Measurements from ENCODE around the gene PCDH10.

Gene PCDH10, protein sequence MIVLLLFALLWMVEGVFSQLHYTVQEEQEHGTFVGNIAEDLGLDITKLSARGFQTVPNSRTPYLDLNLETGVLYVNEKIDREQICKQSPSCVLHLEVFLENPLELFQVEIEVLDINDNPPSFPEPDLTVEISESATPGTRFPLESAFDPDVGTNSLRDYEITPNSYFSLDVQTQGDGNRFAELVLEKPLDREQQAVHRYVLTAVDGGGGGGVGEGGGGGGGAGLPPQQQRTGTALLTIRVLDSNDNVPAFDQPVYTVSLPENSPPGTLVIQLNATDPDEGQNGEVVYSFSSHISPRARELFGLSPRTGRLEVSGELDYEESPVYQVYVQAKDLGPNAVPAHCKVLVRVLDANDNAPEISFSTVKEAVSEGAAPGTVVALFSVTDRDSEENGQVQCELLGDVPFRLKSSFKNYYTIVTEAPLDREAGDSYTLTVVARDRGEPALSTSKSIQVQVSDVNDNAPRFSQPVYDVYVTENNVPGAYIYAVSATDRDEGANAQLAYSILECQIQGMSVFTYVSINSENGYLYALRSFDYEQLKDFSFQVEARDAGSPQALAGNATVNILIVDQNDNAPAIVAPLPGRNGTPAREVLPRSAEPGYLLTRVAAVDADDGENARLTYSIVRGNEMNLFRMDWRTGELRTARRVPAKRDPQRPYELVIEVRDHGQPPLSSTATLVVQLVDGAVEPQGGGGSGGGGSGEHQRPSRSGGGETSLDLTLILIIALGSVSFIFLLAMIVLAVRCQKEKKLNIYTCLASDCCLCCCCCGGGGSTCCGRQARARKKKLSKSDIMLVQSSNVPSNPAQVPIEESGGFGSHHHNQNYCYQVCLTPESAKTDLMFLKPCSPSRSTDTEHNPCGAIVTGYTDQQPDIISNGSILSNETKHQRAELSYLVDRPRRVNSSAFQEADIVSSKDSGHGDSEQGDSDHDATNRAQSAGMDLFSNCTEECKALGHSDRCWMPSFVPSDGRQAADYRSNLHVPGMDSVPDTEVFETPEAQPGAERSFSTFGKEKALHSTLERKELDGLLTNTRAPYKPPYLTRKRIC

DNA sequence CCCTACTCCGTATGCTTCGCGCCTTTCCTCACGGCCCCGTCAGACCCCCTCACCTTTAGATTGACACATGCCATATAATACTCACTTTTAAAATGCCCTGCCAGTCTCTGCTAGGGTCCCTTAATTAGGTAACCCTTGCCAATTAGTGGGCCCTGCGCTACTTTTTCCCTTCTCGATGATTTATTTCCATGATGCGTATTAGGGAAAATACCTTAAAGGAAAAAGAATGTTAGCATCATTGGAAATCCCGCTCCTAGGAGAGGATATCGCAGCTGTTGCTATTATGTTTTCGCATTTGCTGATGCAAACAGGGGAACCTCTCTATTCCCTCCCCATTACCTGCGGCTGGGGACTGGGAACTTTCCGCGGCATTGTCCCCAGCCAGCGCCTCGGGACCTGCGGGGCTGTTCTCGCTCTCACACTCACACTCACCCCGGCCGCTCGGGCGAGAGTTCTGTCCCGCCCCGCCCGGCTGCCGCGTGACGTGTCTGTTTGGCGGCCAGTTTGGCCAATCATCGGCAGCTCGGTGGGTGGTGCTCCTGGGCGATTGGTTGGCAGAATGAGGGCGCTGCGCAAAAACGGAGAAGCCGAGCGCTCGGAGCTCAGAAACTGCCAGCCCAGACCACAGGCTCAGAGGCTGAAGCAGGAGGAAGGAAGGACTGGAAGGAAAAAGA, at the start of gene PCDH10:
PCDH10 (plus strand) TSS at position 605 of the 674 bp plus-strand sequence. CDS start 847 bp downstream, outside the sequence.
- DNase-seq = no peak

GRCh38 chr4:133102043-133102442, 47.1 kb upstream of the PCDH10 start:
- DNase-seq = no peak

DNA sequence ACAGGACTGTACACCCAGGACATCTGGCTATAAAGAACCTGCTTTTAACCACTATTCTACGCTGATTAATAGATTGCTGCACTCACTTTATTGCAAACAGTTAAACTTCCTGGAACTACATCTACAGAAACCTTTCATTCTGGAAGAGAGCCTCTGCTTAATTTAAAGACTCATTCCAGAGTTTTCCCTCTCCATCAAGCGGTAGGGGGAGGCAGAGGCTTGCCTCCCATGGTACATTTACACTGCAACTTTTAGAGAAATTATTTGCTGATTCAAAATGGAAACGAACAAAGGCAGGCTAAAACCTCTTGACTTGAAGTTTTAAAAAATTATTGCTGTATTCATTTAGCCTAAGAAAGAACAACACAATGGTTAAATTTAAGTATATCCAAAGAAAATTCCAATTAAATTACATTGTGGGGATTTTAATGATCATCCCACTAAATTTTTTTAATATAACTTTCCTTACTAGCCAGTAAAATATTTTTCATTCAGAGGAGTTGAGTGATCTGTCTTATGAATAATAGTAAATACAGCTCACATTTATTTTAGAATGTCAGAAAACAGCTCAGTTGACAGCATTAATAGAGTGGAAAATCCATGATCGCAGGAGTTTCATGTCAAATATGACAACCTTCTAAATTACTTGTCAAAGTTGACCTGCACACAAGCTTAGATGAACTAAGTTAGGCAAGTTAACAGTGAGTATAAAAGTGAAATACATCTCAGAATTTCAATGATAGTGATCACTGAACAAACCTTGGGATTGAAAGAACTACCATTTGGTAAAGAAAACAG, 46.3 kb upstream of the PCDH10 start:
- no peak for DNase-seq

DNA sequence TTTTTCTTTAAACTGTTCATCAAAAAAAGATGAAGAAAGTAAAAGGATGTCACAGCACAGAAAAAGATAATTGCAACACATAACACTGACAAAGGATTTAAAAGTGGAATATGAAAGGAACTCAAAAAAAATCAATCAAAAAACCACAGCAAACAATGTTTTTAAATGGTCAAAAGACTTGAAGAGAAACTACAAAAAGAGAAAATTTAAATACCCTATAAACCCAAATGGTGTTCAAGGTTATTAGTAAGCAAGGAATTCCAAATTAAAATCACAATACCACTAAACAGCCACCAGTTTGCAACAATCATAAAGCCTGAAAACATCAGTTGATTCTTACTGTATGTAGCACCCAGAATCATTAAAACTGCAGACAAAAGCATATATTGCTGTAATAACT, 36.5 kb upstream of the PCDH10 start:
- no peak for DNase-seq

DNA sequence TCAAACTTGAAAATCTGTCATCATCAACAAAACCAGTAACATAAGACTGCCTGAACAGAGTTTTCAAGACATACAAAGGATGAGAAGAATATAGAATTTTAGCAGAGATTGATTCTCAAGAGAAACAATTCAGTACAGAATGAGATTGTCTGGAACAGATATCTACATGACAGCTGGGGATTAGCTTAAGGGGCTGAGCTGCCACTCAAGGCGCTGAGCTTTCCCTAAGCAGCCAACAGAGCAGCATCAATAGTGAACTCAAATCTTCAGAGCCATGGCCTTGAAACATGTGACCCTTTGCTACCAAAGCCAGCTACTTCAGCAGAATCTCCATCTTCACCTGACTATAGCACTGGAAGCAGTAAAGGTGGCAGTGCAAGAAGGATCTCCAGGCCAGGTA, 24.3 kb upstream of the PCDH10 start:
- DNase-seq = no peak

GRCh38 chr4:133127500-133127899, 21.6 kb upstream of the PCDH10 start:
- DNase-seq = no peak

GRCh38 chr4:133129237-133129636, 19.9 kb upstream of the PCDH10 start:
- no peak for DNase-seq

GRCh38 chr4:133130171-133130570, 18.9 kb upstream of the PCDH10 start:
- DNase-seq = no peak

GRCh38 chr4:133131829-133132460, 17.1 kb upstream of the PCDH10 start:
- no peak for DNase-seq

- no peak for DNase-seq
Observed at GRCh38 chr4:133136833-133137232, 12.3 kb upstream of the PCDH10 start.

DNA sequence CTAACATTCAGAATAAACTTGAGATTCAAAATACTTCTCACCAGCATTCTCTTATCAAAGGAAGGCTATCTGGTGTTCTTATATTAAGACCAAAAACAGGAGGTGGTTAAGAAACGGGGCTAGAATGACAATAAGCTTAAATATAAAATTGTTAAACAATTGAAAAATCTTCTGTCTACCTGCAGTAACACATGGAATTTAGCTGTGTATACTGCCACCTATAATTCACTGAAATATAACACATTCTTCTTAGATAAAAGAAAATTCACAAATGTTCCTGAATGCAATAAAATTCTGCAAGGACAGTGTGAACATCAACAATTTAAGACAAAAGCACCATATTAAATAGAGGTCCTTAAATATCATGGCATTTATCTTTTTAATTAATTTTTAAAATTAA, 11.5 kb upstream of the PCDH10 start:
- DNase-seq = no peak

DNA sequence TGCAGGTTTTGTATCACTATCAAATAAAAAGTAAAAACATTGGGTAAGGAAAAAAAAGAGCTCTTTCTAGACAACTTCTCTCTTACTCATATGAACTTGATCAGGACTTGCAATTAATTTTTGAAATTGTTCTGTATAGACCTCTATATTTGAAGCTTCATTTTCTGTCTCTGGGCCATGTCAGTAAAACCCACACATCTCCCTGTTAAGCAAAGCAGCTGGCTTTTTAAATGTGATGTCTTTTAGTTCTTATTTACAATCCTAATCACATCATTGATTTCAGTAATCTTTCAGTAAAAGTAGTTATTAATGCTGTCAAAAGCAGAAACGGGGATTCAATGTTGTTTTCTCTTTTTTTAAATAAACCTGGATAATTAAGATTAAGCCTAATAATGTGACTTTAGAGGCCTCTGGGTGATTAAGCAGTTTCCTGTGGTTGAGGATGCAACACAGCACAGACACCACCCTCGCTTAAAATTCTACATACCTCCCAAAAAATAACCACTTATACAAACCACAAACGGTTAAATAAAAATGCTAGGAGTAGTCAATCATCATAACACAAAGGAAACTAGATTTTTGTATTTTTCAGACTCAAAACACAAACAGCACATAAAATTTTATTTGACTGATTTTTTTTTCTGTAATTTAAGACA, 5.2 kb upstream of the PCDH10 start:
- DNase-seq = no peak

- no peak for DNase-seq
Observed at GRCh38 chr4:133145241-133145640, 3.9 kb upstream of the PCDH10 start.

- DNase-seq = no peak
Observed at GRCh38 chr4:133145758-133146573, 3.1 kb upstream of the PCDH10 start.

- no peak for DNase-seq
Observed at GRCh38 chr4:133146574-133147241, 2.4 kb upstream of the PCDH10 start.

DNA sequence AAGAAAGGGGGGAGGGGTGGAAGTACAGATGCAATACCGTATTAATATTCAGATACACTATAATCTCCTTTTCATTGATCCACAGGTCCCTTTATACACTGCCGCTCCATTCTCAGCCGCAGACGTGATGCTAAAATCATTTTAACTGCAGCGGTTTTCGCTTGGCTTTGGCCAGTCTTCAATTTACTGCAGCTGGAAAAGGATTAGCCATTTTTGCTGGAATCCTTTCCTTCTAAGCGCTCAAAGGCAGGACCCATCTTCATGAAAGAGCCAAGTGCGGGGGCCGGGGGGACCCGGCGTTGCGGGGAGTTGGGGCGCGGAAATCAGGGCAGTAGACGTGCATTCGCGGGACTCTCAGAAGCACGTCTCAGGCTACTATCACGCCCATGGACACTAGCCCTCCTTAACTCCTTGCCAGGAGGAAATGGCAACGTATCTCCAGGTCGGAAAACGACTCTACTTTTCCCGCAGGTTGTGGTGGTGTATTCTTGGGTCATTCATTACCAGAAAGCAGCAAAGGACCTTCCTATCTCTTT, 1.7 kb upstream of the PCDH10 start:
- no peak for DNase-seq

- DNase-seq = no peak
Observed at GRCh38 chr4:133147921-133148689, 989 bp upstream of the PCDH10 start.

DNA sequence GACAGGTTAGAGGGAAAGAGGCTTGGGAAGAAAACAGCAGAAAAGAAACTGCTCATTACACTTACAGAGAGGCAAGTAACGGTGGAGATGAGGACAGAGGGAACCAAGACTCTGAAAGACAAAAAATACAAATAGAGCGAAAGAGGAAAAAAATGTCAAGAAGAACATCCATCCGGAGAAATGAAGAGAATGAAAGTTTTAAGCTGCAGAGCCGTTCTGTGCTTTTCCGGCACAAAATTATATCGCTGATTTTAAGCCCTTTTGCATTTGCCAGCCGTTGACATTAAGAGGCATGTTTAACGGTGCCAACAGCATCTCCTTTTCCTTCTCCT, 236 bp downstream of the PCDH10 start:
- no peak for DNase-seq

Data from activated CD4-positive, CD25-positive, alpha-beta regulatory T cell (primary cell).